Mesothelial cell of epicardium (in vitro differentiated cells): Measurements from ENCODE around the gene DLG4. TPM values are rescaled to one million over a fixed set of nuclear protein-coding genes. Genes with fewer than 3 reads are reported as not detected.
A peak's percentile ranks its signal among the peaks of the same experiment; 100 is the strongest.
"Not testable (repeated sequence)": the region's sequence is repeated elsewhere in the genome, so short reads cannot be mapped to it uniquely, and the experiment has no call there.

ENCODE experiments used
- DNase-seq, 2 experiments: peaks; one replicate each; pipeline ENCODE4 v3.0.0; 2021; ENCODE audit warnings: low spot score in 2 of 2; ENCODE audit not compliant: unreplicated experiment in 2 of 2
- H3K27ac Mint-ChIP-seq: 2 replicates; pipeline ENCODE4 v1.8.0; 2021; ENCODE audit warnings: mixed read lengths
- H3K27me3 Mint-ChIP-seq: 2 replicates; pipeline ENCODE4 v1.8.0; 2021; ENCODE audit warnings: low read depth, mixed read lengths
- H3K36me3 Mint-ChIP-seq: 2 replicates; pipeline ENCODE4 v1.8.0; 2021; ENCODE audit warnings: mixed read lengths
- H3K4me1 Mint-ChIP-seq: 2 replicates; pipeline ENCODE4 v1.8.0; 2021; ENCODE audit warnings: mixed read lengths
- H3K4me3 Mint-ChIP-seq: 2 replicates; pipeline ENCODE4 v1.8.0; 2021; ENCODE audit warnings: mild to moderate bottlenecking, moderate library complexity, mixed read lengths
- H3K9me3 Mint-ChIP-seq: 2 replicates; pipeline ENCODE4 v1.8.0; 2021; ENCODE audit warnings: mixed read lengths
- CTCF ChIP-seq: fragments of 200-600 bp; sonication (generic); IDR thresholded peaks from one replicate; pipeline ENCODE4 v1.5.0; 2021; ENCODE audit warnings: antibody characterized with exemption; ENCODE audit not compliant: unreplicated experiment
- total RNA-seq: library from RNA; stranded (reverse); gene quantifications from 3 replicates; pipeline ENCODE4 v1.2.1, GENCODE V29; 2021

DLG4 gene
- total RNA-seq, 1 donor from 2014 or later, result 62.4 TPM

GRCh38 chr17:7184091-7184488 is 35.5 kb downstream of the DLG4 start:
- no peaks in the 10 kb centered on the region for H3K9me3 Mint-ChIP-seq
- H3K27me3 Mint-ChIP-seq, result no peaks in the 10 kb centered on the region
- no peak for DNase-seq
- TF ChIP-seq CTCF, result no peak
- H3K27ac Mint-ChIP-seq, result no peak overlapping the region
- H3K4me3 Mint-ChIP-seq, result no peak overlapping the region
- peaks cover 3% of the 10 kb centered on the region for H3K36me3 Mint-ChIP-seq
- no peaks in the 10 kb centered on the region for H3K4me1 Mint-ChIP-seq

- no peak for DNase-seq
- Mint-ChIP-seq H3K4me3 (no peak overlapping the region), H3K27me3 (no peaks in the 10 kb centered on the region), H3K27ac (no peak overlapping the region), H3K4me1 (no peaks in the 10 kb centered on the region), H3K9me3 (no peaks in the 10 kb centered on the region), H3K36me3 (peaks cover 3% of the 10 kb centered on the region)
- no peak for TF ChIP-seq CTCF
These were observed 36.1 kb downstream of the DLG4 start for GRCh38 chr17:7183433-7184090.

GRCh38 chr17:7182101-7182500 is 37.5 kb downstream of the DLG4 start:
- not testable (repeated sequence) for H3K4me1 Mint-ChIP-seq, H3K27ac Mint-ChIP-seq, H3K4me3 Mint-ChIP-seq, H3K36me3 Mint-ChIP-seq, DNase-seq, H3K27me3 Mint-ChIP-seq, H3K9me3 Mint-ChIP-seq

GRCh38 chr17:7179317-7180254 is 40.0 kb downstream of the DLG4 start, which contains the start of gene ASGR1:
ASGR1 (minus strand) TSS chr17:7179370; CDS start chr17:7178563, 807 bp downstream.
- no peak for DNase-seq
- no peak within 1 kb of the TSS for H3K27ac Mint-ChIP-seq
- H3K36me3 Mint-ChIP-seq, result no peaks in the 10 kb centered on the region

GRCh38 chr17:7178973-7179316 is 40.7 kb downstream of the DLG4 start:
- DNase-seq, result no peak
- Mint-ChIP-seq H3K9me3 (no peaks in the 10 kb centered on the region), H3K27me3 (no peaks in the 10 kb centered on the region), H3K36me3 (no peaks in the 10 kb centered on the region), H3K27ac (no peak overlapping the region), H3K4me3 (peak overlapping the region; percentile 28), H3K4me1 (peaks cover 9% of the 10 kb centered on the region)
- TF ChIP-seq CTCF, result no peak

More at GRCh38 chr17:7179317-7180254, 40.0 kb downstream of the DLG4 start, which contains the start of gene ASGR1:
- TF ChIP-seq CTCF, result no peak
- Mint-ChIP-seq H3K4me3 (peak within 1 kb of the TSS; percentile 28), H3K4me1 (peaks cover 9% of the 10 kb centered on the region), H3K9me3 (no peaks in the 10 kb centered on the region), H3K27me3 (no peaks in the 10 kb centered on the region)

GRCh38 chr17:7177954-7178477 is 41.6 kb downstream of the DLG4 start:
- peaks cover 9% of the 10 kb centered on the region for H3K4me1 Mint-ChIP-seq
- peaks cover 3% of the 10 kb centered on the region for H3K36me3 Mint-ChIP-seq
- H3K27ac Mint-ChIP-seq, result no peak overlapping the region
- TF ChIP-seq CTCF, result no peak
- H3K4me3 Mint-ChIP-seq, result no peak overlapping the region
- H3K9me3 Mint-ChIP-seq, result no peaks in the 10 kb centered on the region
- no peaks in the 10 kb centered on the region for H3K27me3 Mint-ChIP-seq
- DNase-seq, result peak in 1 of 2 experiments; percentile 57
